ENCODE data around the gene DEXI. TPM values are rescaled to one million over a fixed set of nuclear protein-coding genes. Genes with fewer than 3 reads are reported as not detected.
"Not testable (repeated sequence)": the region's sequence is repeated elsewhere in the genome, so short reads cannot be mapped to it uniquely, and the experiment has no call there.

Gene DEXI
- polyA plus RNA-seq, 2 donors = 9.2 to 24.8 TPM

DNA sequence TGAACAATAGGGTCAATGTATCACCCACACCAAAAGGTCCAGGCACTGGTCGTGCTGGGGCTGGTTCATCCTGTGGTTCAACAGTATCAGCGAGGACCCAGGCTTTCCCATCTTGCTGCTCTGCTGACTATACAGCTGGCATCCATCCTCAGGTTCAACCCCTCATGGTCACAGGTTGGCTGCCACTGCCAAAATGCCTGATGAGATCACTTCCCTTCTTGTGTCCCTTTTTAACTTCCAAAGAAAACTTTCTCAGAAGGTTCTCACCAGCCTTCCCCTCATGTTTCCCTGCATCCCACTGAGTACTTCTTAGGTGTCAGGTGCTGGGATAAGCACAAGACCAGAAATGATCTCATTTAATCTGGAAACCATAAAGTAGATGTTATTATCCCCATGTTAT, 27.8 kb upstream of the DEXI start:
- no peaks in the 10 kb centered on the region for H3K4me1 ChIP-seq (ENCODE audit: control insufficient read depth in 2 of 2, insufficient read depth in 2 of 2, low read length in 1 of 2)
- peaks cover 0 to 16% of the 10 kb centered on the region in 2 donors for H3K36me3 ChIP-seq (ENCODE audit: control insufficient read depth in 2 of 2, insufficient read depth in 2 of 2, low read length in 1 of 2)
- H3K27ac ChIP-seq (ENCODE audit: low read depth in 2 of 2, low read length in 1 of 2) = no peak overlapping the region
- no peak overlapping the region for H3K4me3 ChIP-seq (ENCODE audit: low read depth in 1 of 2, low read length in 2 of 2)
- H3K27me3 ChIP-seq (ENCODE audit: control insufficient read depth in 1 of 2, insufficient read depth in 2 of 2, low read length in 2 of 2) = no peaks in the 10 kb centered on the region
- 82 to 84% methylated on average over 2 of the region's 2 CpGs for WGBS, 2 donors
- no peaks in the 10 kb centered on the region for H3K9me3 ChIP-seq (ENCODE audit: control insufficient read depth in 2 of 2, insufficient read depth in 1 of 2, low read depth in 1 of 2, low read length in 1 of 2)

- H3K4me1 ChIP-seq (ENCODE audit: control insufficient read depth in 2 of 2, insufficient read depth in 2 of 2, low read length in 1 of 2) = no peaks in the 10 kb centered on the region
- WGBS, 2 donors = 56 to 58% methylated on average over 1 of the region's 1 CpG
These were observed 27.3 kb upstream of the DEXI start for GRCh38 chr16:10969615-10970014.

DNA sequence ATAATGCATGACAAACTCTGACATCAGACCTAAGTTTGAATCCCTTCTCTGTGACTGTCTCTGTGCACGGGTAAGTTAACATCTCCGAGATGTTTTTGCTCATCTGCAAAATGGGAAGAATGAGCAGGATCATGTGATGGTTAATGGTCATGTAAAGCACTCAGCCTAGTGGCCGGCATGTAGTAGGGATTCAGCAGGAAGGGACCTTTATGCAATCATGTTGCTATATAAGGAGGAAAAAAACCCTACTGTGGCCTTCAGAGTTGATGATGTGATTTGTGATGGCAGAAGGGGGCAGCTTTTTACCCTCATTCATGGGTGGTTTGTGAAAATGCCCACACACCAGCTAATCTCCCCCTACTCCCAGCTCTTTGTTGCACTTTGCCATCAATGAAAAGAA, 26.2 kb upstream of the DEXI start:
- Histone ChIP-seq H3K4me3 (ENCODE audit: low read depth in 1 of 2, low read length in 2 of 2) (no peak overlapping the region), H3K36me3 (ENCODE audit: control insufficient read depth in 2 of 2, insufficient read depth in 2 of 2, low read length in 1 of 2) (peaks cover 4 to 18% of the 10 kb centered on the region in 2 donors), H3K27me3 (ENCODE audit: control insufficient read depth in 1 of 2, insufficient read depth in 2 of 2, low read length in 2 of 2) (no peaks in the 10 kb centered on the region), H3K4me1 (ENCODE audit: control insufficient read depth in 2 of 2, insufficient read depth in 2 of 2, low read length in 1 of 2) (peaks cover 0 to 4% of the 10 kb centered on the region in 2 donors), H3K27ac (ENCODE audit: low read depth in 2 of 2, low read length in 1 of 2) (no peak overlapping the region), H3K9me3 (ENCODE audit: control insufficient read depth in 2 of 2, insufficient read depth in 1 of 2, low read depth in 1 of 2, low read length in 1 of 2) (no peaks in the 10 kb centered on the region)
- 90 to 97% methylated on average over 3 of the region's 3 CpGs for WGBS, 2 donors

More at GRCh38 chr16:10969615-10970014, 27.3 kb upstream of the DEXI start:
- H3K27me3 ChIP-seq (ENCODE audit: control insufficient read depth in 1 of 2, insufficient read depth in 2 of 2, low read length in 2 of 2) = no peaks in the 10 kb centered on the region
- no peak overlapping the region for H3K4me3 ChIP-seq (ENCODE audit: low read depth in 1 of 2, low read length in 2 of 2)
- peaks cover 0 to 16% of the 10 kb centered on the region in 2 donors for H3K36me3 ChIP-seq (ENCODE audit: control insufficient read depth in 2 of 2, insufficient read depth in 2 of 2, low read length in 1 of 2)
- no peaks in the 10 kb centered on the region for H3K9me3 ChIP-seq (ENCODE audit: control insufficient read depth in 2 of 2, insufficient read depth in 1 of 2, low read depth in 1 of 2, low read length in 1 of 2)
- H3K27ac ChIP-seq (ENCODE audit: low read depth in 2 of 2, low read length in 1 of 2) = no peak overlapping the region

GRCh38 chr16:10967986-10968385, 25.7 kb upstream of the DEXI start:
- Histone ChIP-seq H3K9me3 (ENCODE audit: control insufficient read depth in 2 of 2, insufficient read depth in 1 of 2, low read depth in 1 of 2, low read length in 1 of 2) (no peaks in the 10 kb centered on the region), H3K36me3 (ENCODE audit: control insufficient read depth in 2 of 2, insufficient read depth in 2 of 2, low read length in 1 of 2) (peaks cover 6 to 21% of the 10 kb centered on the region in 2 donors), H3K4me3 (ENCODE audit: low read depth in 1 of 2, low read length in 2 of 2) (no peak overlapping the region), H3K27me3 (ENCODE audit: control insufficient read depth in 1 of 2, insufficient read depth in 2 of 2, low read length in 2 of 2) (no peaks in the 10 kb centered on the region), H3K27ac (ENCODE audit: low read depth in 2 of 2, low read length in 1 of 2) (no peak overlapping the region), H3K4me1 (ENCODE audit: control insufficient read depth in 2 of 2, insufficient read depth in 2 of 2, low read length in 1 of 2) (peaks cover 0 to 4% of the 10 kb centered on the region in 2 donors)
- WGBS, 2 donors = 80 to 86% methylated on average over 5 of the region's 5 CpGs

- H3K36me3 ChIP-seq (ENCODE audit: control insufficient read depth in 2 of 2, insufficient read depth in 2 of 2, low read length in 1 of 2) = peaks cover 6 to 19% of the 10 kb centered on the region in 2 donors
- 61 to 63% methylated on average over 4 of the region's 4 CpGs for WGBS, 2 donors
- H3K27me3 ChIP-seq (ENCODE audit: control insufficient read depth in 1 of 2, insufficient read depth in 2 of 2, low read length in 2 of 2); H3K4me3 ChIP-seq (ENCODE audit: low read depth in 1 of 2, low read length in 2 of 2); H3K4me1 ChIP-seq (ENCODE audit: control insufficient read depth in 2 of 2, insufficient read depth in 2 of 2, low read length in 1 of 2); H3K9me3 ChIP-seq (ENCODE audit: control insufficient read depth in 2 of 2, insufficient read depth in 1 of 2, low read depth in 1 of 2, low read length in 1 of 2); H3K27ac ChIP-seq (ENCODE audit: low read depth in 2 of 2, low read length in 1 of 2): not testable (repeated sequence)
These were observed 24.3 kb upstream of the DEXI start for GRCh38 chr16:10966559-10966958.

GRCh38 chr16:10966129-10966528, 23.9 kb upstream of the DEXI start:
- no peaks in the 10 kb centered on the region for H3K27me3 ChIP-seq (ENCODE audit: control insufficient read depth in 1 of 2, insufficient read depth in 2 of 2, low read length in 2 of 2)
- peaks cover 0 to 4% of the 10 kb centered on the region in 2 donors for H3K4me1 ChIP-seq (ENCODE audit: control insufficient read depth in 2 of 2, insufficient read depth in 2 of 2, low read length in 1 of 2)
- H3K27ac ChIP-seq (ENCODE audit: low read depth in 2 of 2, low read length in 1 of 2) = no peak overlapping the region
- no peak overlapping the region for H3K4me3 ChIP-seq (ENCODE audit: low read depth in 1 of 2, low read length in 2 of 2)
- H3K9me3 ChIP-seq (ENCODE audit: control insufficient read depth in 2 of 2, insufficient read depth in 1 of 2, low read depth in 1 of 2, low read length in 1 of 2) = no peaks in the 10 kb centered on the region
- 89% methylated on average over 5 of the region's 5 CpGs for WGBS, 2 donors
- peaks cover 6 to 19% of the 10 kb centered on the region in 2 donors for H3K36me3 ChIP-seq (ENCODE audit: control insufficient read depth in 2 of 2, insufficient read depth in 2 of 2, low read length in 1 of 2)

- Histone ChIP-seq H3K27ac (ENCODE audit: low read depth in 2 of 2, low read length in 1 of 2) (no peak overlapping the region), H3K36me3 (ENCODE audit: control insufficient read depth in 2 of 2, insufficient read depth in 2 of 2, low read length in 1 of 2) (peaks cover 6 to 19% of the 10 kb centered on the region in 2 donors), H3K9me3 (ENCODE audit: control insufficient read depth in 2 of 2, insufficient read depth in 1 of 2, low read depth in 1 of 2, low read length in 1 of 2) (no peaks in the 10 kb centered on the region), H3K4me3 (ENCODE audit: low read depth in 1 of 2, low read length in 2 of 2) (no peak overlapping the region), H3K4me1 (ENCODE audit: control insufficient read depth in 2 of 2, insufficient read depth in 2 of 2, low read length in 1 of 2) (peaks cover 0 to 4% of the 10 kb centered on the region in 2 donors), H3K27me3 (ENCODE audit: control insufficient read depth in 1 of 2, insufficient read depth in 2 of 2, low read length in 2 of 2) (no peaks in the 10 kb centered on the region)
- 78 to 79% methylated on average over 6 of the region's 6 CpGs for WGBS, 2 donors
These were observed 23.3 kb upstream of the DEXI start for GRCh38 chr16:10965440-10966061.

- WGBS, 2 donors = 84 to 87% methylated on average over 8 of the region's 8 CpGs
- H3K9me3 ChIP-seq (ENCODE audit: control insufficient read depth in 2 of 2, insufficient read depth in 1 of 2, low read depth in 1 of 2, low read length in 1 of 2) = no peaks in the 10 kb centered on the region
- H3K4me1 ChIP-seq (ENCODE audit: control insufficient read depth in 2 of 2, insufficient read depth in 2 of 2, low read length in 1 of 2) = peaks cover 0 to 4% of the 10 kb centered on the region in 2 donors
- no peak overlapping the region for H3K27ac ChIP-seq (ENCODE audit: low read depth in 2 of 2, low read length in 1 of 2)
- no peaks in the 10 kb centered on the region for H3K27me3 ChIP-seq (ENCODE audit: control insufficient read depth in 1 of 2, insufficient read depth in 2 of 2, low read length in 2 of 2)
- H3K4me3 ChIP-seq (ENCODE audit: low read depth in 1 of 2, low read length in 2 of 2) = no peak overlapping the region
- H3K36me3 ChIP-seq (ENCODE audit: control insufficient read depth in 2 of 2, insufficient read depth in 2 of 2, low read length in 1 of 2) = peaks cover 6 to 16% of the 10 kb centered on the region in 2 donors
These were observed 22.6 kb upstream of the DEXI start for GRCh38 chr16:10964891-10965326.

DNA sequence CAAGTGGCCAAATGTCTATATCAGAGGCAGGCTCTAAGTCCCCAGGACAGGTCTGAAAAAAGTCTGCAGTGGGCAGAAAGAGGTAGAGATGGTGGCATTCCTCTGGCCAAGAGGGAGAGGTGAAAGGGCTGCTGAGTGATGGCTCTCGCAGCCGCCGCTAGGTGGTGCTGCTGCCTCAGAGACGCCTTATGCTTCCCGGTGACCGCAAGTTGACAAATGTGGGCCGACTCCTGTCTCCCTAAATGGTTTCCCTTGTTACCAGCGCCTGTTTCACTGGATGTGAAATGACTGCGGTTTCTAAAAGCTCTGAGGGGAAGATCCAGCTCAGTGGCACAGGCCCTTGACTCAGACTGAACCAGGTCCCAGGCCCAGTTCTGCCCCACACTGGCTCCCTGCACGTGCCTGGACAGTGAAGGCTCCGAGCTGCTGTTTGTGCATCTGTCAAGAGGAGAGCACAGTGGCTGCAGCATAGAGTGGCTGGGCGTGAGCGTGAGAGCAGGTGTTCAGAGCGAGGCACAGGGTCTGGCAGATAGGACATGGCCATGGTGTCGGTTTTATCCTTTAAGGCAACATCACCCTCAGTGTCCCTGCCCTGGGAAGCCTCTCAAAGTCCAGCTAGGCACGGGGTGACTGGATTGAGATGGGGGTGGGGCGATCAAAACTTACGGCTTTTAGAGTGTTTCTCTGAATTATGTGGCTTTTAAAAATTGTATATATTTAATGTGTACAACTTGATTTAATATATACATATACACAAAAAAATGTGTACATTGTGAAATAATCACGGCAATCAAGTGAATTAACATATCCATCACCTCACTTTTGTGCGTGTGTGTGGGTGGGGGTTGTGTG, 22.0 kb upstream of the DEXI start:
- H3K4me1 ChIP-seq (ENCODE audit: control insufficient read depth in 2 of 2, insufficient read depth in 2 of 2, low read length in 1 of 2) = peaks cover 0 to 4% of the 10 kb centered on the region in 2 donors
- H3K27me3 ChIP-seq (ENCODE audit: control insufficient read depth in 1 of 2, insufficient read depth in 2 of 2, low read length in 2 of 2) = no peaks in the 10 kb centered on the region
- 34 to 36% methylated on average over 20 of the region's 20 CpGs for WGBS, 2 donors
- H3K27ac ChIP-seq (ENCODE audit: low read depth in 2 of 2, low read length in 1 of 2) = peak overlapping the region in 1 of 2 donors; percentile 26
- peaks cover 6 to 16% of the 10 kb centered on the region in 2 donors for H3K36me3 ChIP-seq (ENCODE audit: control insufficient read depth in 2 of 2, insufficient read depth in 2 of 2, low read length in 1 of 2)
- no peaks in the 10 kb centered on the region for H3K9me3 ChIP-seq (ENCODE audit: control insufficient read depth in 2 of 2, insufficient read depth in 1 of 2, low read depth in 1 of 2, low read length in 1 of 2)
- no peak overlapping the region for H3K4me3 ChIP-seq (ENCODE audit: low read depth in 1 of 2, low read length in 2 of 2)
